Measurements from ENCODE around the gene ATRIP. TPM values are rescaled to one million over a fixed set of nuclear protein-coding genes. Genes with fewer than 3 reads are reported as not detected.

The ATRIP gene
- polyA plus RNA-seq, 1 donor from 2014 or later = 11.1 TPM

- Histone ChIP-seq H3K27ac (ENCODE audit: low read length) (no peak overlapping the region), H3K79me2 (replicated peaks; ENCODE audit: insufficient read depth, low read length) (peaks cover 14% of the 10 kb centered on the region), H3K9me2 (ENCODE audit: insufficient read depth, low read length) (no peaks in the 10 kb centered on the region), H3K9me3 (ENCODE audit: low read length) (no peaks in the 10 kb centered on the region), H3F3A (ENCODE audit: insufficient read depth, low read length, poor library complexity, severe bottlenecking) (no peaks in the 10 kb centered on the region), H4K20me1 (ENCODE audit: insufficient read depth) (no peaks in the 10 kb centered on the region), H3K27me3 (ENCODE audit: insufficient read depth, low read depth, low read length) (no peaks in the 10 kb centered on the region), H3K4me3 (ENCODE audit: low read length) (no peak overlapping the region), H3K36me3 (ENCODE audit: insufficient read depth, low read length) (no peaks in the 10 kb centered on the region), H3K4me2 (ENCODE audit: low read length) (no peak overlapping the region), H2AFZ (ENCODE audit: low read depth, low read length) (no peak overlapping the region), H3K9ac (ENCODE audit: low read length) (no peak overlapping the region)
- TF ChIP-seq SMC3 (conservative IDR thresholded peaks at IDR 0.05; ENCODE audit: poor library complexity) (no peak), EP300 (conservative IDR thresholded peaks at IDR 0.05; ENCODE audit: poor library complexity, severe bottlenecking) (no peak), TAF1 (IDR thresholded peaks at IDR 0.05; ENCODE audit: low read depth) (no peak), EZH2 (IDR thresholded peaks at IDR 0.05; ENCODE audit: borderline replicate concordance, insufficient read depth, low read length, poor library complexity, severe bottlenecking) (no peak), POLR2AphosphoS5 (IDR thresholded peaks at IDR 0.05) (no peak), CTCF (IDR thresholded peaks at IDR 0.05; ENCODE audit: poor library complexity, severe bottlenecking) (no peak), MXI1 (conservative IDR thresholded peaks at IDR 0.05; ENCODE audit: poor library complexity, severe bottlenecking) (no peak), RAD21 (conservative IDR thresholded peaks at IDR 0.05) (no peak), REST (IDR thresholded peaks at IDR 0.05; ENCODE audit: borderline replicate concordance) (no peak)
Measured at GRCh38 chr3:48433472-48434118, 12.9 kb upstream of the ATRIP start.

GRCh38 chr3:48434591-48435222 lies 11.8 kb upstream of the ATRIP start:
- no peak overlapping the region for H3K4me3 ChIP-seq (ENCODE audit: low read length)
- H3F3A ChIP-seq (ENCODE audit: insufficient read depth, low read length, poor library complexity, severe bottlenecking) = no peaks in the 10 kb centered on the region
- H2AFZ ChIP-seq (ENCODE audit: low read depth, low read length) = no peak overlapping the region
- no peaks in the 10 kb centered on the region for H3K36me3 ChIP-seq (ENCODE audit: insufficient read depth, low read length)
- no peaks in the 10 kb centered on the region for H3K27me3 ChIP-seq (ENCODE audit: insufficient read depth, low read depth, low read length)
- no peaks in the 10 kb centered on the region for H4K20me1 ChIP-seq (ENCODE audit: insufficient read depth)
- H3K9me2 ChIP-seq (ENCODE audit: insufficient read depth, low read length) = no peaks in the 10 kb centered on the region
- H3K27ac ChIP-seq (ENCODE audit: low read length) = no peak overlapping the region
- no peaks in the 10 kb centered on the region for H3K9me3 ChIP-seq (ENCODE audit: low read length)
- peaks cover 10% of the 10 kb centered on the region for H3K79me2 ChIP-seq (replicated peaks; ENCODE audit: insufficient read depth, low read length)
- TF ChIP-seq SMC3 (conservative IDR thresholded peaks at IDR 0.05; ENCODE audit: poor library complexity) (no peak), TAF1 (IDR thresholded peaks at IDR 0.05; ENCODE audit: low read depth) (no peak), EZH2 (IDR thresholded peaks at IDR 0.05; ENCODE audit: borderline replicate concordance, insufficient read depth, low read length, poor library complexity, severe bottlenecking) (no peak), REST (IDR thresholded peaks at IDR 0.05; ENCODE audit: borderline replicate concordance) (no peak), POLR2AphosphoS5 (IDR thresholded peaks at IDR 0.05) (no peak), MXI1 (conservative IDR thresholded peaks at IDR 0.05; ENCODE audit: poor library complexity, severe bottlenecking) (no peak), CTCF (IDR thresholded peaks at IDR 0.05; ENCODE audit: poor library complexity, severe bottlenecking) (no peak), RAD21 (conservative IDR thresholded peaks at IDR 0.05) (no peak), EP300 (conservative IDR thresholded peaks at IDR 0.05; ENCODE audit: poor library complexity, severe bottlenecking) (no peak)
- H3K4me2 ChIP-seq (ENCODE audit: low read length) = no peak overlapping the region
- no peak overlapping the region for H3K9ac ChIP-seq (ENCODE audit: low read length)

Data from neural cell (in vitro differentiated cells).